Stimulated activated CD8-positive, alpha-beta memory T cell treated with anti-CD3 and anti-CD28 coated beads, Interleukin-4, amount 100 ng/mL, for 1 hour (primary cell): ENCODE data around the gene CMTM7.
"Not testable (repeated sequence)": the region's sequence is repeated elsewhere in the genome, so short reads cannot be mapped to it uniquely, and the experiment has no call there.

Source experiments
- DNase-seq, 2 donors: peaks; one replicate each; pipeline ENCODE4 v3.0.0-alpha.2; 2020; ENCODE audit warnings: low read depth in 2 of 2, low spot score in 1 of 2

Gene CMTM7

GRCh38 chr3:32381922-32382321 is 9.7 kb upstream of the CMTM7 start:
- no peak for DNase-seq

GRCh38 chr3:32383136-32383711 is 8.4 kb upstream of the CMTM7 start:
- DNase-seq, result no peak

DNA sequence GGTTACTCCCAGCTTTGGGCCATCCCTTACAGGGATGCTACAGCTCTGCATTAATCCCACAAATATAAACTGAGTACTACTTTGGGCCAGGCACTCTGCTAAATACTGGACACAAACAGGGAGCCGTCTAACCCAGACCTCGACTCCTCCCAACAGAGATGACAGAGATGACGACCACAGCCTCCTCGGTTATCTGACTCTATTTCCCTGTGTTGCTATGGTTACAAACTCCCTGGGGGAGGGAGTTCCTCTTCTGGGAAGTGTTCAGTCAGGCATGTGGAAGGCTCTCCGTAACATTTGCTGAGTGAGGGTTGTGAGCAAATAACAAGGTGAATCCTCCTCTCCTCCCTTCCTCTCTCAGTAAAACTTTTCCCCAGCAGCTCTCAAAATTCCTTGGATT is 6.7 kb upstream of the CMTM7 start:
- no peak for DNase-seq

GRCh38 chr3:32387512-32387911 is 4.1 kb upstream of the CMTM7 start:
- DNase-seq, result no peak

GRCh38 chr3:32389577-32389976 is 2.1 kb upstream of the CMTM7 start:
- not testable (repeated sequence) for DNase-seq

- DNase-seq, result no peak
Observed at GRCh38 chr3:32392536-32393302, 1.1 kb downstream of the CMTM7 start.

- DNase-seq, result no peak
Observed at GRCh38 chr3:32395496-32395895, 3.8 kb downstream of the CMTM7 start.

DNA sequence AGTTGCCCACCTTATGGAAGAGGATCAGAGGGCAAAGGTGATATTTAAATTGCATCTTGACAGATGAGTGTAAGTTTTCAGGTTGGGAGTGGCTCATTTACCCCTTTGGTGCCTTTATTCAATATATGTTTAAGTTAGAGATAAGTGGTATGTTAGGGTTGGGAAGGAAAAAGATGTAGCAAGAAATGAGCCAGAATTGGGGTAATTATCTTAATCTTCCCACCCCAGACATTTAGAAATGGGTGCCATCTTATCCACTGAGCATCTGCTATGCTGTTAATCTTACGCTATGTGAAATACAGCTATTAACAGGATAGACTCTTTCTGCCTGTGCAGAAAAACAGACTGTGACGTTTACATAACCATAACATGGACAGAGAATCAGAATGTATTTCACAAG is 6.3 kb downstream of the CMTM7 start:
- DNase-seq, result no peak

DNA sequence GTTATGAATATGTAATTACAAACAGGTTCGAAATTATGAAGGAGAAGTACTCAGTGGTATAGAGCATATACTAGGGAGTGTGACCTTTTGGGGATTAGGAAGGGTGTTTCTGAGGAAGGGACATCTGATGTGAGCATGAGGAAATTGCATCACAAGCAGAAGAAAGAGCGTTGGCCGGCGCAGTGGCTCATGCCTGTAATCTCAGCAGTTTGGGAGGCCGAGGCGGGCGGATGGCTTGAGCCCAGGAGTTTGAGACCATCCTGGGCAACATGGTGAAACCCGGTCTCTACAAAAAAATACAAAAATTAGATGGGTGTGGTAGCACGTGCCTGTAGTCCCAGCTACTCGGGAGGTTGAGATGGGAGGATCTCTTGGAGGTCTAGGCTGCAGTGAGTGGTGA is 6.9 kb downstream of the CMTM7 start:
- no peak for DNase-seq

- DNase-seq, result no peak
Observed at GRCh38 chr3:32399030-32399620, 7.5 kb downstream of the CMTM7 start.

DNA sequence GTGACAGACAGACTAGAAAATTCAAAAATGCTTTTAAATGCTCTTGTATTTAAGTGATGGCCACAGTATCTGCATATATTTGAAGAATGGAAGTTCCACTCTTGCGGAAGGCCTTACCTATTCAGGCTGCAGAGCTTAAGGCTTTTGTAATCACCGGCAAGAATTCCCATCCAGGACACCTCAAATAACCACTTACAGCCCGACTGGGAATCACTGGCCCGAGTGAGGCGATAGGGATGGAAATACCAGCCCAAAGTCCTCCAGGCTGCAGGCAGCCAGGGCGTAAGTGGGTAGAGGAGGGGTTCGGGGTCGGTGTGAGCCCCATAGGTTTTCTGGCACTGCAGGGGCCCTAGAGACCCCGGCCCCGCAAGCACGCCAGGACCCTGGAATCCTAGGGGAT is 9.5 kb downstream of the CMTM7 start:
- no peak for DNase-seq

GRCh38 chr3:32401556-32402081 is 10.0 kb downstream of the CMTM7 start:
- peak in 1 of 2 donors; percentile 28 for DNase-seq

DNA sequence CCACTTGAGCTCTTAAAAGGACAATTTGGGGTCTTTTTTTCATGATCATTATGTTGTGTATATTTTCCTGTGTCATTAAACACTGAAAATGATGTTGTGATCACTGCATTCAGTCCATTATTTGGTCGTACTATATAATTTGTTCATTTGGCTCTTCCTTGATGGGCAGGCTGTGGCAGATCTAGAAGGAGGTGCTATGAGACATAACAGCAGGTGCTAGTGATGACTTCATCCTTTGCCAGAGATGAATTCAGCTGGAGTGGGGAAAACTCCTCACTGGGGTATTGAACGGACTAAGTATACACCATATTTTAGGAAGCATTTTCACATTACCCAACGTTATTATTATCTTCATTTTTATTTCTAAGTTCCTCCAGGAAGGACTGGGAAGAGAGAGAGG is 12.0 kb downstream of the CMTM7 start:
- DNase-seq, result no peak

- DNase-seq, result no peak
Observed at GRCh38 chr3:32404714-32405113, 13.1 kb downstream of the CMTM7 start.

DNA sequence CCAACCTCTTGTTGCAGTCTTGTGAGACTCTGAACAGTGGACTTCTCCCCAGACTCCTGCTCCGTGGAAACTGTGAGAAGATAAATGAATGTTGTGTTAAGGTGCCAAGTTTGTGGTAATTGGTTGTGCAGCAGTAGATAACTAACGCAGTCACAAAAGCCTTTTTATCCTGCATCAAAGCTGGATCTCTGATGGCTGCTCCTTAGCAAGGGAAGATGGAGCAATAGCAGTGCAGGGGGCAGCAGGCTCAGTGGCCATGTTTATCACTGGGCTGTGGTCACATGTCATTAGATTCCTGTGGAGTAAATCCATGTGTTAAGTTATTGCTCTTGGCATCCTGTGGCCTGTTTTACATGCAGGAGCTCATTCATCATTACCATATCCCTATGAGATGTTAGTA is 13.5 kb downstream of the CMTM7 start:
- DNase-seq, result no peak

DNA sequence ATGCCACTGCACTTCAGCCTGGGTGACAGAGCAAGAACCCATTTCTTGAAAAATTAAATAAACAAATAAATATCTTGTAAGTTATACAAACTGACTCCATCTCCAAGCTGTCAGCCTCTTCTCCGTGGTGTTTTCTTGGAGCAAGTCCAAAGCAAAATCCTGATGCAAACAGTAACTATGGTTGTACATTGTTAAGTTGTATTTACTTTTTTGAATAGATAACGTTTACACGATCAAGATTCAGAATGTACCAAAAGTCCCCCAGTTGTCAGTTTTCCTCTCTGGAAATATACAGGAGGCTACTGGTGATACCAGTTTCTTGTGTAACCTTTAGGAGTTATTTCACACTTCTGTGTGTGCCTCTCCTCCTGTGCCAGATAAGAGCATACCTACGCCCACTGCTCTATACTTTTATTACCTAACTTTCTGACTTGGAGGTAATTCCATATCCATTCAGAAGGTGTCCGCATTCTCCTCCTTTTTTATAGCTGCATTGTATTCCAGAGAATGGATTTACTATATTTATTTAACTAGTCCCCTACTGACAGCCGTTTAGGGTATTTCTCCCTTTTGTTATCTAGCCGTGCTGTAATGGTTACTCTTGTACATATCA is 14.2 kb downstream of the CMTM7 start:
- no peak for DNase-seq

DNA sequence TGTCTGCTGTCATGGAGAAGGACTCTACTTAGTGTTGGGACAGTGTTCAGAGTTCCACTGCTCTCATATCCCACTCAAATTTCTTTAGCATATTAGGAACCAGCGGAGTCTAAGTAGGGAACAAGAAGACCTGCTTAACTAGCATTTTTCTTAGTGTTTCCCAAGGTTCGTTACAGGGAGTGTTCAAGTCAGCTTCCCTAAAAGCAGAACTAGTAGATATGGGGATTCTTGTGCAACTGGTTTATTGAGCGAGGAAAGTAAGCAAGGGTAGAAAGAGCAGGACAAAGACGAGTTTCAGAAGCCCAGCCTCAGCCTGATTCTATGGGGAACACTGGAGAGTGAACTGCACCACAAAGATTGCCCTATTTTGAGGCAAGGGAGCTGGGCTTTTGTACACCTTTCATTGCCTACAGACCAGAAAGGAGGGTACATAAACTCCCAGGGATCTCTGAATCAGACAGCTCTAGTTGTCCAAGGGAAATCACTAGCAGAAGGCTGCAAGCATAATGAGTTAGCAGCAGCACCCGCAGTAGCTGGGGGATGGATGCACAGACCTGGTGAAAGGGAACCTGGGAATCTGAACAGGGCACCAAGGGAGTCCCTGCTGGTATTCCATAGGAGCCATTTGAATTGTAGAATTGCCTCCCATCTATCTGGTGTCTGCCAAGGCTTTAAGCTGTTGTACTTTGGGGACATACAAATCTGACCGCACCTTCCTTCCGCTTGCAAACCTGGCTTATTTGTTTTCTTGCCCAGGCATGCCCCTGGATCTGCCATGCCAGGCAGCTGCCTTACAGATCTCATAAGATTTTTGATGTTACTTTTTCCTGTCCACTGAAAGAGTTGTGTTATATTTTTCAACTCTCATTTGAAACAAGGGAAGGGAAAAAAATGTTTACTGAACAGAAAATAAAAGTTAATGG is 15.1 kb downstream of the CMTM7 start:
- DNase-seq, result no peak

DNA sequence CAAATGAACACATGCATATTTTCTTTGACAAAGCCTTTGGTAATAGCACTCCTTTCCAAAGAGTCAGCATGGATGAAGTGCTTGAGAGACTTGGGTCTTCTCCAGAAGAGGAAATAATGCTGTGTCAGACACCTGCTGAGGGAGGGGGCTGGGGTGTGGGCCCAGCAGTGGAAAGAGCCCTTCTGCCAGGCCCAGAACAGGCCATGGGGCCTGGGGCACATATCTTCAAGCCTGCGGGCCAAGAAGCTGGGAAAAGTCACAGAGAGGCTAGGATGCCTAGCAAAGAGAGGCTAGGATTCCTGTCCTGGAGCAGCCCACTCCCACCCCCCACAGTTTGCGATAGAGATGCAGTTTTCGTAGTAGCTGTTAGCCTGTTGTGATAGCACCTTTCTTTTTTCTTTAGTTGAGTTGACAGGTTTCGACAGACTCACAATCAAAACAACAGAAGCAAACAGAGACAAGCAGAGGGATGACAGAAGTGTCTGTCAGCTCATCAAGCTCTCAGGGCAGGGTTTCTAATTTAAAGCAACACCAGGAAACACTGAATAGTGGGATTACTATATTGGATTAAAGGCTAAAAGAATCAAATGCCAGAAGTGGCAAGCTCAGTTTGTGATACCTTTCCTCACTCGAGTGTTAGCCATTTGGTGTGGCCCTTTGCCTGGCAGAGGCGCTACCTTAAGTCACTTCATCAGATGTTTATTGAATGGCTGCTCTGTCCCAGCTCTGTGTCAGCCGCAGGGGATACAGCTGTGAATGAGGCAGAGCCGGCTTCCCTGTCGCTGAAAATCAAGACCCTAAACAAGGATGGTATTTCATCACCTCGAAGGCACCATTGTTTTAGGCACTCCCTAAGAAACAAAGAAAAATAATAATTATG is 19.0 kb downstream of the CMTM7 start:
- DNase-seq, result no peak

GRCh38 chr3:32411442-32411841 is 19.8 kb downstream of the CMTM7 start:
- no peak for DNase-seq

DNA sequence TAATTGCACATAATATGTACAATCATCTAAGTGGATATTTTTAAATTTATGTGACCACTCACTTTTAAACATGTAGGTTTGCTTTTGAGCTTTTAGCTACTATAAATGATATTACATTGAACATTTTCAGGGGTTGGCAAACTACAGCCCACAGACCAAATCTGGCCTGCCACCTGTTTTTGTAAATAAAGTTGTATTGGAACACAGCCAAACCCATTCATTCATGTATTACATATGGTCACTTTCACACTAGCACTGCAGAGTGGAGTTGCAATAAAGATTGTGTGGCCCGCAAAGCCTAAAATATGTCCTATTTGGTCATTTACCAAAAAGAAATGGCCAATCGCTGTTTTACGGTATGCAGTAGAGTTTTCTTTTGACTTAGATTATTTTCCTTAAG is 21.2 kb downstream of the CMTM7 start:
- DNase-seq, result no peak
